CD14-positive monocyte (primary cell): ENCODE results near the gene LIFR. TPM values are rescaled to one million over a fixed set of nuclear protein-coding genes. Genes with fewer than 3 reads are reported as not detected.

Experiments used
- DNase-seq, 3 donors: peaks; one replicate each; pipeline ENCODE4 v3.0.0-alpha.2; 2011 to 2022
- H2AFZ ChIP-seq: 2 replicates; pipeline ENCODE4 v1.6.0; 2012; ENCODE audit warnings: mild to moderate bottlenecking, low read depth, low read length, inconsistent platforms; ENCODE audit not compliant: insufficient read depth, poor library complexity, severe bottlenecking
- H3K27ac ChIP-seq, 2 donors: 1 replicate in 1 of 2; 2 replicates in 1 of 2; pipeline ENCODE4 v1.5.1; 2012 to 2013; ENCODE audit warnings: low read length in 2 of 2, control low read depth in 1 of 2, inconsistent platforms in 1 of 2, low read depth in 1 of 2, mild to moderate bottlenecking in 1 of 2
- H3K27me3 ChIP-seq, 2 donors: one replicate each; pipeline versions ENCODE4 v1.6.0 to v1.6.1; 2011 to 2013; ENCODE audit warnings: low read length in 2 of 2; ENCODE audit not compliant: control insufficient read depth in 2 of 2, insufficient read depth in 2 of 2
- H3K36me3 ChIP-seq, 2 donors: replicated peaks in 1 of 2; 1 replicate in 1 of 2; 2 replicates in 1 of 2; pipeline versions ENCODE4 v1.5.1 to v1.6.1; 2012 to 2013; ENCODE audit warnings: low read length in 2 of 2, control low read depth in 1 of 2, inconsistent platforms in 1 of 2, mild to moderate bottlenecking in 1 of 2; ENCODE audit not compliant: insufficient read depth in 2 of 2, control insufficient read depth in 1 of 2
- H3K4me1 ChIP-seq, 2 donors: 1 replicate in 1 of 2; 2 replicates in 1 of 2; pipeline versions ENCODE4 v1.5.1 to v1.6.1; 2012 to 2013; ENCODE audit warnings: low read length in 2 of 2, control low read depth in 1 of 2, inconsistent platforms in 1 of 2, mild to moderate bottlenecking in 1 of 2, moderate library complexity in 1 of 2; ENCODE audit not compliant: insufficient read depth in 2 of 2, control insufficient read depth in 1 of 2
- H3K4me2 ChIP-seq: replicated peaks from 2 replicates; pipeline ENCODE3; 2012; ENCODE audit warnings: low read length, moderate library complexity, mild to moderate bottlenecking; ENCODE audit not compliant: poor library complexity, severe bottlenecking; ENCODE audit errors: extremely low read depth
- H3K4me3 ChIP-seq, 3 experiments: fragments of 200-600 bp in 1 of 3; sonication (generic) in 1 of 3; replicated peaks in 1 of 3; 1 replicate in 2 of 3; 2 replicates in 1 of 3; pipeline ENCODE4 v1.5.1; 2011 to 2013; ENCODE audit warnings: low read length in 3 of 3, mild to moderate bottlenecking in 3 of 3, control low read depth in 2 of 3, low read depth in 2 of 3, inconsistent platforms in 1 of 3, moderate library complexity in 1 of 3
- H3K79me2 ChIP-seq: 2 replicates; pipeline ENCODE4 v1.6.0; 2012; ENCODE audit warnings: mild to moderate bottlenecking, control low read depth, inconsistent platforms, low read length, moderate library complexity; ENCODE audit not compliant: insufficient read depth
- H3K9ac ChIP-seq: 2 replicates; pipeline ENCODE4 v1.6.0; 2017; ENCODE audit warnings: low read length, mild to moderate bottlenecking; ENCODE audit not compliant: insufficient read depth, poor library complexity, severe bottlenecking
- H3K9me3 ChIP-seq, 2 donors: replicated peaks in 1 of 2; 1 replicate in 1 of 2; 2 replicates in 1 of 2; pipeline versions ENCODE4 v1.5.1 to v1.6.1; 2012 to 2013; ENCODE audit warnings: low read length in 2 of 2, control low read depth in 1 of 2; ENCODE audit not compliant: control insufficient read depth in 1 of 2, insufficient read depth in 1 of 2
- H4K20me1 ChIP-seq: 2 replicates; pipeline ENCODE4 v1.6.0; 2012; ENCODE audit warnings: mild to moderate bottlenecking, low read length, control low read depth, moderate library complexity; ENCODE audit not compliant: insufficient read depth
- H3K27ac Mint-ChIP-seq, 7 donors: one replicate each; pipeline ENCODE4 v1.8.0; 2020; ENCODE audit warnings: mild to moderate bottlenecking in 7 of 7, mixed read lengths in 7 of 7, moderate library complexity in 6 of 7, inconsistent platforms in 2 of 7
- H3K27me3 Mint-ChIP-seq, 3 donors: one replicate each; pipeline ENCODE4 v1.8.0; 2021 to 2022; ENCODE audit warnings: low read depth in 3 of 3, mild to moderate bottlenecking in 3 of 3, mixed read lengths in 3 of 3, moderate library complexity in 3 of 3, inconsistent platforms in 1 of 3
- H3K36me3 Mint-ChIP-seq, 2 donors: one replicate each; pipeline ENCODE4 v1.8.0; 2020; ENCODE audit warnings: mixed read lengths in 2 of 2, inconsistent platforms in 1 of 2, mild to moderate bottlenecking in 1 of 2
- H3K4me1 Mint-ChIP-seq: one replicate; pipeline ENCODE4 v1.8.0; 2020; ENCODE audit warnings: mild to moderate bottlenecking, mixed read lengths
- H3K4me3 Mint-ChIP-seq, 2 donors: one replicate each; pipeline ENCODE4 v1.8.0; 2020; ENCODE audit warnings: mild to moderate bottlenecking in 2 of 2, mixed read lengths in 2 of 2, moderate library complexity in 1 of 2
- H3K9me3 Mint-ChIP-seq, 7 donors: one replicate each; pipeline ENCODE4 v1.8.0; 2020 to 2022; ENCODE audit warnings: mixed read lengths in 7 of 7, mild to moderate bottlenecking in 6 of 7, moderate library complexity in 6 of 7, inconsistent platforms in 2 of 7
- CTCF ChIP-seq: fragments of 200-600 bp; IDR thresholded peaks from one replicate; pipeline ENCODE4 v1.8.0; 2022; ENCODE audit warnings: antibody characterized with exemption, mild to moderate bottlenecking
- WGBS: methylation state at CpG from one replicate; pipeline ENCODE4 v1.1.5; 2013; ENCODE audit warnings: missing lambda C conversion rate; ENCODE audit not compliant: insufficient coverage; 5-methylcytosine and 5-hydroxymethylcytosine counted together
- intact Hi-C, 2 donors: fragments of 100-400 bp; cut with micrococcal nuclease; formaldehyde crosslinking; loops; one replicate each; pipeline versions ENCODE4 v1.15.0 to v1.15.1; 2023
- polyA plus RNA-seq, 3 donors: library from polyadenylated mRNA; depleted of rRNA in 1 of 3; unstranded in 2 of 3; stranded (reverse) in 1 of 3; fragments of 300-500 nt in 2 of 3; fragments of >200 nt in 1 of 3; fragmentation: Illumina TruSeq in 2 of 3; gene quantifications; 1 replicate in 2 of 3; 2 replicates in 1 of 3; pipeline ENCODE4 v1.2.3, GENCODE V29; 2012 to 2021

The LIFR gene
- polyA plus RNA-seq, 3 donors: not detected

DNA sequence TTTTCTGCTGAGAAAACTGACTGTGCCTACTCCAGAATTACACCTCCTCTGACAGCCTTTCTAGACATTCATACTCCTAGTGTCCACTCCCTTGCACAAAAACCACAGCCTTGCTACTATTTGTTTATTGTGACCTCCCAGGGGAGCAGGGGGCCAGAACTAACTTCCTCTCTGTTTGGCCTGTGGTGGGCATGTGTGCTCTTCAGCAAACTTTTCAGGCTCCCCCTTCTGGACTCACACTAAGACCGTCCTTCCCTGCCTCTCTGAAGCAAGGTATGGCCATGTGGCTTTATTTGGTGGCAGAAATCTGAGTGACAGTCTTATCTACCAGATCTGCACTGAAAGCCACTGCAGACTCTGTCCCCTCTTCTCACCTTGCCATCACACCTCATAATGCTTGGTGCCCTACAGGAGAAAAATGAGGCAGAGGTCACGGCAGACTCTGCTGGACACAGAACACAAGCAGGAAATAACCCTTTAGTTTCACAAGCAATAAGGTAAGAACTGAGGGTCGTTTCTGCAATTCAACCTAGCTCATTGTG, 28.2 kb downstream of the LIFR start:
- no peak for DNase-seq
- Histone ChIP-seq H3K4me2 (no peak overlapping the region), H2AFZ (no peak overlapping the region), H3K9me3 (peaks cover 3 to 7% of the 10 kb centered on the region in 2 donors), H4K20me1 (no peaks in the 10 kb centered on the region), H3K9ac (no peak overlapping the region), H3K27ac (no peak overlapping the region), H3K36me3 (no peaks in the 10 kb centered on the region), H3K79me2 (no peaks in the 10 kb centered on the region), H3K27me3 (peaks cover 19 to 36% of the 10 kb centered on the region in 2 donors), H3K4me1 (no peaks in the 10 kb centered on the region), H3K4me3 (no peak overlapping the region)
- H3K4me3 Mint-ChIP-seq: peak overlapping the region in 1 of 2 donors; percentile 44
- intact Hi-C loops: no loop called here
- peaks cover 2 to 22% (median 15%) of the 10 kb centered on the region in 7 donors for H3K9me3 Mint-ChIP-seq
- peak overlapping the region in 1 of 7 donors; percentile 36 for H3K27ac Mint-ChIP-seq
- no peaks in the 10 kb centered on the region for H3K36me3 Mint-ChIP-seq
- H3K4me1 Mint-ChIP-seq: peaks cover 5% of the 10 kb centered on the region
- peaks cover 15 to 37% (median 24%) of the 10 kb centered on the region in 3 donors for H3K27me3 Mint-ChIP-seq
- no peak for TF ChIP-seq CTCF
- no CpG with 5 or more reads among the region's 3 CpGs for WGBS

DNA sequence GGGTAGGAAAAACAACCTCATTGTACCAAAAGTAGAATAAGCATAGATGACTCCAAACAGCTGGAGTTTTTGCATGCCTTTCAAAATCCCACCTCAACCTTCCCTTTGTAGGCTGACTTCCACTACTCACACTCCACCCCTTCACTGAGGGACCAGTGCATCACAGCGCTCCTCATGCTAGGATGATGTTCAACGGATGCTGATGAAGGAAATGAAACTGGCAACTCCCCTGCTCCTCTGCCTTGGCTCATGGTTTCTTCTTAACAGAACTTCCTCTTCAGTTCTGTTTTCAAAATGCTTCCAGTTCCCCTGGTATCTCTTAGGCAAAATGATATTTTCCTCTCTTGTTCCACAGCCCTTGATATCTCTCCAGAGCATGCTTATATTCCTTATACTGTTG, 29.0 kb downstream of the LIFR start:
- peaks cover 3 to 7% of the 10 kb centered on the region in 2 donors for H3K9me3 ChIP-seq
- Mint-ChIP-seq H3K27ac (peak overlapping the region in 1 of 7 donors; percentile 2), H3K27me3 (peaks cover 15 to 37% (median 25%) of the 10 kb centered on the region in 3 donors), H3K4me1 (peaks cover 5% of the 10 kb centered on the region), H3K36me3 (no peaks in the 10 kb centered on the region), H3K9me3 (peaks cover 2 to 22% (median 15%) of the 10 kb centered on the region in 7 donors), H3K4me3 (no peak overlapping the region)
- no peaks in the 10 kb centered on the region for H4K20me1 ChIP-seq
- H3K4me3 ChIP-seq: no peak overlapping the region
- H3K79me2 ChIP-seq: no peaks in the 10 kb centered on the region
- no peak overlapping the region for H3K4me2 ChIP-seq
- H3K9ac ChIP-seq: no peak overlapping the region
- intact Hi-C loops: no loop called here
- whole genome bisulfite sequencing: no CpG with 5 or more reads among the region's 2 CpGs
- peaks cover 16 to 28% of the 10 kb centered on the region in 2 donors for H3K27me3 ChIP-seq
- peak in 2 of 3 donors; percentile 1 to 19 for DNase-seq
- H3K4me1 ChIP-seq: no peaks in the 10 kb centered on the region
- no peak overlapping the region for H3K27ac ChIP-seq
- no peak overlapping the region for H2AFZ ChIP-seq
- H3K36me3 ChIP-seq: no peaks in the 10 kb centered on the region
- no peak for TF ChIP-seq CTCF
